ENCODE measurements around the gene ASXL2. TPM values are rescaled to one million over a fixed set of nuclear protein-coding genes. Genes with fewer than 3 reads are reported as not detected.

ASXL2 gene
- total and polyA plus RNA-seq, 2 of the 13 experiments (the other 11 are each of a cell fraction or from before 2014, with no cell fraction given), result 12.1 to 19.2 TPM

DNA sequence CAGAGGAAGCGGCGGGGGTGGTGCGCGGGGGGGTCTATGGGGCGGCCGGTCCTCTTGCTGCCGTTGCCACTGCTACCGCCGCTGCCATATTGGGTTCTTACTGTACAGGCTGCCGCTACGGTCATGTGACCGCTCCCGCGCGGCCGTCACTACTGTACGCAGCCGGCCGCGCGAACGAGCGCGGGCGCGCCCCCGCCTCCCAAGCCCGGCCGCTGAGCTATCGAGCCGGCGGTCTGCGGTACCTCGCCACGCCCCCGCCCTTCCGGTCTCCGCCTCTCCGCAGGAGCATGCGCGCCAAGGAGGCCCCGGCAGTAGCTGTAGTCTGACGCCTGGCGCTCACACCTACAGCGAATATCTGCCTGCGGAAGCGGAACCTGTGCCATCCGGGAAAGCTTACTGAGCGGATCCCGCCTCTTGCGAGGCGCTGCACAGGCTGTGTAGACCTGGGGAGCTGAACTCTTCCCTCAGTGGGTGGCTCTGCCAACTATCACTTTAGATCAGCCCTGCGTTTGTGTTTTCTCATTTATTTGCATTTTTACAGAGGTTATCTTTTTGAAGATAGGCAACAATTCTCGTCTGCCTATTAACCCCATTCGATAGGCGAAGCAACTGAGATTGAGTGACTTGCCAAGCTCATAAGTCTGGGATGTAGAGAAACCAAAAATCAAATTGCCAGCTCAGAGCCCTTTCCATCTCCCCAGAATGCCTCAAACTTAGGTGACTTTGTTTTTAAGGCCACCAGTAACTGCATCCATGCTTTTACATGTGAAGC is at the start of gene ASXL2 (continued):
- TF ChIP-seq SMAD1 (CRISPR knock-in tag; IDR thresholded peaks at IDR 0.05; ENCODE audit: borderline replicate concordance, low read depth), result peak; percentile 37; the same call in 1 of the 2 replicates
- TF ChIP-seq RFXANK (CRISPR knock-in tag; IDR thresholded peaks at IDR 0.05), result peak; percentile 8; the same call in 1 of the 2 replicates
- TF ChIP-seq SRSF4 (IDR thresholded peaks at IDR 0.05; ENCODE audit: low read depth, low read length, poor library complexity, severe bottlenecking), result no peak
- no peak for TF ChIP-seq MAFG (CRISPR knock-in tag; IDR thresholded peaks at IDR 0.05)
- TF ChIP-seq ZMYM2 (CRISPR knock-in tag; IDR thresholded peaks at IDR 0.05), result no peak
- TF ChIP-seq, protein P1, sequence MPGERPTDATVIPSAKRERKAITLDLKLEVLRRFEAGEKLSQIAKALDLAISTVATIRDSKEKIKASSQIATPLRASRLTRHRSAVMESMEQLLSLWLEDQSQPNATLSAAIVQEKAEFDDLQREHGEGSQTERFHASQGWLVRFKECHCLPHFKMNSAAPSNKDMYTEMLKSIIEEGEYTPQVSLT (CRISPR knock-in tag; IDR thresholded peaks at IDR 0.05; ENCODE audit: borderline replicate concordance, low read depth), result no peak; the same call in 1 of the 2 replicates
- TF ChIP-seq ZNF766 (CRISPR knock-in tag; IDR thresholded peaks at IDR 0.05; ENCODE audit: borderline replicate concordance), result peak; percentile 91
- TF ChIP-seq, protein P2, sequence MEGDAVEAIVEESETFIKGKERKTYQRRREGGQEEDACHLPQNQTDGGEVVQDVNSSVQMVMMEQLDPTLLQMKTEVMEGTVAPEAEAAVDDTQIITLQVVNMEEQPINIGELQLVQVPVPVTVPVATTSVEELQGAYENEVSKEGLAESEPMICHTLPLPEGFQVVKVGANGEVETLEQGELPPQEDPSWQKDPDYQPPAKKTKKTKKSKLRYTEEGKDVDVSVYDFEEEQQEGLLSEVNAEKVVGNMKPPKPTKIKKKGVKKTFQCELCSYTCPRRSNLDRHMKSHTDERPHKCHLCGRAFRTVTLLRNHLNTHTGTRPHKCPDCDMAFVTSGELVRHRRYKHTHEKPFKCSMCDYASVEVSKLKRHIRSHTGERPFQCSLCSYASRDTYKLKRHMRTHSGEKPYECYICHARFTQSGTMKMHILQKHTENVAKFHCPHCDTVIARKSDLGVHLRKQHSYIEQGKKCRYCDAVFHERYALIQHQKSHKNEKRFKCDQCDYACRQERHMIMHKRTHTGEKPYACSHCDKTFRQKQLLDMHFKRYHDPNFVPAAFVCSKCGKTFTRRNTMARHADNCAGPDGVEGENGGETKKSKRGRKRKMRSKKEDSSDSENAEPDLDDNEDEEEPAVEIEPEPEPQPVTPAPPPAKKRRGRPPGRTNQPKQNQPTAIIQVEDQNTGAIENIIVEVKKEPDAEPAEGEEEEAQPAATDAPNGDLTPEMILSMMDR (CRISPR knock-in tag; IDR thresholded peaks at IDR 0.05), result peak; percentile 45
- no peak for TF ChIP-seq LCORL (IDR thresholded peaks at IDR 0.05)
- TF ChIP-seq LCORL (CRISPR knock-in tag; IDR thresholded peaks at IDR 0.05), result peak; percentile 61
- TF ChIP-seq KLF11 (CRISPR knock-in tag; IDR thresholded peaks at IDR 0.05), result peak; percentile 18; the same call in 1 of the 2 replicates
- peak; percentile 92 for TF ChIP-seq ERF (CRISPR knock-in tag; IDR thresholded peaks at IDR 0.05)
- no peak for TF ChIP-seq ZNF547 (CRISPR knock-in tag; IDR thresholded peaks at IDR 0.05)
- TF ChIP-seq, protein P3, sequence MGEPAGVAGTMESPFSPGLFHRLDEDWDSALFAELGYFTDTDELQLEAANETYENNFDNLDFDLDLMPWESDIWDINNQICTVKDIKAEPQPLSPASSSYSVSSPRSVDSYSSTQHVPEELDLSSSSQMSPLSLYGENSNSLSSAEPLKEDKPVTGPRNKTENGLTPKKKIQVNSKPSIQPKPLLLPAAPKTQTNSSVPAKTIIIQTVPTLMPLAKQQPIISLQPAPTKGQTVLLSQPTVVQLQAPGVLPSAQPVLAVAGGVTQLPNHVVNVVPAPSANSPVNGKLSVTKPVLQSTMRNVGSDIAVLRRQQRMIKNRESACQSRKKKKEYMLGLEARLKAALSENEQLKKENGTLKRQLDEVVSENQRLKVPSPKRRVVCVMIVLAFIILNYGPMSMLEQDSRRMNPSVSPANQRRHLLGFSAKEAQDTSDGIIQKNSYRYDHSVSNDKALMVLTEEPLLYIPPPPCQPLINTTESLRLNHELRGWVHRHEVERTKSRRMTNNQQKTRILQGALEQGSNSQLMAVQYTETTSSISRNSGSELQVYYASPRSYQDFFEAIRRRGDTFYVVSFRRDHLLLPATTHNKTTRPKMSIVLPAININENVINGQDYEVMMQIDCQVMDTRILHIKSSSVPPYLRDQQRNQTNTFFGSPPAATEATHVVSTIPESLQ (CRISPR knock-in tag; conservative IDR thresholded peaks at IDR 0.05), result 0 out of 2 replicates have a peak, but pooled peaks have one; percentile 32
- TF ChIP-seq, protein P4, sequence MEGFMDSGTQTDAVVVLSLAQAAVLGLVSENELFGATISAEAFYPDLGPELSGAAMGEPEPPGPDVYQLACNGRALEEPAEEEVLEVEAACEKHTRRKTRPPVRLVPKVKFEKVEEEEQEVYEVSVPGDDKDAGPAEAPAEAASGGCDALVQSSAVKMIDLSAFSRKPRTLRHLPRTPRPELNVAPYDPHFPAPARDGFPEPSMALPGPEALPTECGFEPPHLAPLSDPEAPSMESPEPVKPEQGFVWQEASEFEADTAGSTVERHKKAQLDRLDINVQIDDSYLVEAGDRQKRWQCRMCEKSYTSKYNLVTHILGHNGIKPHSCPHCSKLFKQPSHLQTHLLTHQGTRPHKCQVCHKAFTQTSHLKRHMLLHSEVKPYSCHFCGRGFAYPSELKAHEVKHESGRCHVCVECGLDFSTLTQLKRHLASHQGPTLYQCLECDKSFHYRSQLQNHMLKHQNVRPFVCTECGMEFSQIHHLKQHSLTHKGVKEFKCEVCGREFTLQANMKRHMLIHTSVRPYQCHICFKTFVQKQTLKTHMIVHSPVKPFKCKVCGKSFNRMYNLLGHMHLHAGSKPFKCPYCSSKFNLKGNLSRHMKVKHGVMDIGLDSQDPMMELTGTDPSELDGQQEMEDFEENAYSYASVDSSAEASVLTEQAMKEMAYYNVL (CRISPR knock-in tag; IDR thresholded peaks at IDR 0.05; ENCODE audit: borderline replicate concordance), result peak; percentile 61; the same call in 1 of the 2 replicates
- TF ChIP-seq HNRNPUL1 (IDR thresholded peaks at IDR 0.05; ENCODE audit: low read depth, low read length), result no peak
- TF ChIP-seq ZNF253 (CRISPR knock-in tag; IDR thresholded peaks at IDR 0.05; ENCODE audit: borderline replicate concordance), result no peak
- no peak; the same call in 1 of the 2 replicates for TF ChIP-seq TOE1 (CRISPR knock-in tag; IDR thresholded peaks at IDR 0.05)
- TF ChIP-seq ZNF552 (CRISPR knock-in tag; IDR thresholded peaks at IDR 0.05; ENCODE audit: borderline replicate concordance), result 0 out of 2 replicates have a peak, but pooled peaks have one; percentile 58
- TF ChIP-seq ZNF777 (CRISPR knock-in tag; IDR thresholded peaks at IDR 0.05), result 0 out of 2 replicates have a peak, but pooled peaks have one; percentile 37
- no peak for TF ChIP-seq ZNF7 (CRISPR knock-in tag; IDR thresholded peaks at IDR 0.05)
- TF ChIP-seq ZBTB20 (CRISPR knock-in tag; IDR thresholded peaks at IDR 0.05; ENCODE audit: borderline replicate concordance, low read depth), result peak; percentile 77
- TF ChIP-seq, protein P5, sequence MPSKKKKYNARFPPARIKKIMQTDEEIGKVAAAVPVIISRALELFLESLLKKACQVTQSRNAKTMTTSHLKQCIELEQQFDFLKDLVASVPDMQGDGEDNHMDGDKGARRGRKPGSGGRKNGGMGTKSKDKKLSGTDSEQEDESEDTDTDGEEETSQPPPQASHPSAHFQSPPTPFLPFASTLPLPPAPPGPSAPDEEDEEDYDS (CRISPR knock-in tag; IDR thresholded peaks at IDR 0.05), result peak; percentile 88
- TF ChIP-seq NCOA5 (CRISPR knock-in tag; IDR thresholded peaks at IDR 0.05), result no peak
